ENCODE data around the gene LAPTM4A.
A peak's percentile ranks its signal among the peaks of the same experiment; 100 is the strongest.
"Not testable (repeated sequence)": the region's sequence is repeated elsewhere in the genome, so short reads cannot be mapped to it uniquely, and the experiment has no call there.

LAPTM4A gene

GRCh38 chr2:20052861-20053281, 1.4 kb upstream of the LAPTM4A start:
- ATAC-seq (replicated peaks) = no peak
- Mint-ChIP-seq H3K27me3 (peaks cover 28 to 36% of the 10 kb centered on the region in 2 donors), H3K4me3 (no peak overlapping the region), H3K27ac (no peak overlapping the region), H3K36me3 (ENCODE audit: insufficient read depth) (peaks cover 4% of the 10 kb centered on the region), H3K4me1 (ENCODE audit: low read depth in 2 of 2) (peaks cover 0 to 26% of the 10 kb centered on the region in 2 donors), H3K9me3 (no peaks in the 10 kb centered on the region)
- DNase-seq = no peak

DNA sequence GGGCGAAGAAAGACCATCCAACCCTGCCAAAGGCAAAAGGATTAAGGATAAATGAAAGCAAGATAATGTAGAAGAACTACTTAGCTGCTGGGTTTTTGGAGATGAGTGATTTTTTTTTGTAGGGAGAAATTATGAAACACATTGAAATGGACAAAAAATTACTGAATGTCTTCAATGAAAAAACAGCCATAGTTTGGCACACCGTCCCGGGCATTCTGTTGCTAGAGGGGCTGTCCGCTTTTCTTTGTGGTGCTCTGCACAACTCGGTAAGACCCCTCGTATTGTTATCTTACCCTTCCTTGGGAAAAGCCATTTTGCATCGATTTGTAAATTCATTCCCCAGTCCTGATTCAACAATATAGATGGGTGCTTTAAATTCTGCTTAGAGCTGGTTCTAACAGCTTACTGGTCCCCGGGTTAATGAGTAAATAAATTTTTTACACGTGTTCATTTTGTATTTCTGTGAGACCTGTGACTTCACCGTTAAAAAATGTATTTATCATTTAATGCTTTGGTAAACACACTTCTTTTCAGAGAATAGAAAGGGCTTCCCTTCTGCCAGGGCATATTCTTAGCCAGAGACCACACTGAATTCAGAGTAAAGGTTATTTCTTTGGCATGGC, 912 bp upstream of the LAPTM4A start:
- H3K27ac Mint-ChIP-seq = no peak overlapping the region
- no peaks in the 10 kb centered on the region for H3K9me3 Mint-ChIP-seq
- H3K4me3 Mint-ChIP-seq = no peak overlapping the region
- no peak for ATAC-seq (replicated peaks)
- peaks cover 0 to 29% of the 10 kb centered on the region in 2 donors for H3K4me1 Mint-ChIP-seq (ENCODE audit: low read depth in 2 of 2)
- H3K27me3 Mint-ChIP-seq = peaks cover 28 to 30% of the 10 kb centered on the region in 2 donors
- no peak for DNase-seq
- peaks cover 4% of the 10 kb centered on the region for H3K36me3 Mint-ChIP-seq (ENCODE audit: insufficient read depth)

- Mint-ChIP-seq H3K9me3 (no peaks in the 10 kb centered on the region), H3K27me3 (peaks cover 16 to 17% of the 10 kb centered on the region in 2 donors), H3K36me3 (ENCODE audit: insufficient read depth) (peaks cover 4% of the 10 kb centered on the region), H3K4me1 (ENCODE audit: low read depth in 2 of 2) (peaks cover 0 to 29% of the 10 kb centered on the region in 2 donors), H3K27ac (no peak overlapping the region), H3K4me3 (no peak overlapping the region)
- DNase-seq (peak in 2 of 3 experiments; percentile 20 to 23), ATAC-seq (replicated peaks) (no peak)
Measured at GRCh38 chr2:20050646-20051531, 539 bp downstream of the LAPTM4A start.

DNA sequence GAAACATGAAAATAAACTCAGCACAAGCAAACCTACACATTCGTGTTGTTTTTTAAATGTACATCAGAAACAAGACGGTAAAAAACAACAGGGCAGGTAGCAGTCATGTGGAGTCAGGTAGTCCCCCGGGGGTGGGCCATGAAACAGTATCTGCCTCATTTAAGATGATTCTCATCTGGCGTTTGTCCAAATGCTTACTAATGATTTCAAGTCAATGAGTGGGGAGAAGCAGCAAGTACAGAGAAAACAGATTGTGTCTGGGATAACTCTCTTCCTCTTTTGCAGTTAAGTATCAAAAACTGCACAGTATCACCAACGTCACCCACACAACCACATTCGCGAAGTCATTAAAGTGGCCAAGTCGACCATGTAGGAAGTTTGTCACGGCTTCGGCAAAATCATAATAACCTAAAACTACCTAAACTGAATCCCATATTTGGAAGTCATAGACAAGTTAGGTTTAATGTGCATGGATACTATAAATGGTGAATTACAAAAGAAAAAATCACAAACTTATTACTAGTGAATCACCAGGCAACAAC, 1.3 kb downstream of the LAPTM4A start:
- Mint-ChIP-seq H3K27ac (no peak overlapping the region), H3K36me3 (ENCODE audit: insufficient read depth) (peaks cover 4% of the 10 kb centered on the region), H3K4me1 (ENCODE audit: low read depth in 2 of 2) (peaks cover 0 to 29% of the 10 kb centered on the region in 2 donors), H3K4me3 (no peak overlapping the region), H3K9me3 (no peaks in the 10 kb centered on the region), H3K27me3 (peaks cover 9 to 10% of the 10 kb centered on the region in 2 donors)
- ATAC-seq (replicated peaks) = peak; percentile 23
- peak; percentile 27 to 38 (median 31) for DNase-seq

GRCh38 chr2:20049637-20050036, 1.8 kb downstream of the LAPTM4A start:
- ATAC-seq (replicated peaks) = no peak
- Mint-ChIP-seq H3K9me3 (no peaks in the 10 kb centered on the region), H3K27ac (no peak overlapping the region)

DNA sequence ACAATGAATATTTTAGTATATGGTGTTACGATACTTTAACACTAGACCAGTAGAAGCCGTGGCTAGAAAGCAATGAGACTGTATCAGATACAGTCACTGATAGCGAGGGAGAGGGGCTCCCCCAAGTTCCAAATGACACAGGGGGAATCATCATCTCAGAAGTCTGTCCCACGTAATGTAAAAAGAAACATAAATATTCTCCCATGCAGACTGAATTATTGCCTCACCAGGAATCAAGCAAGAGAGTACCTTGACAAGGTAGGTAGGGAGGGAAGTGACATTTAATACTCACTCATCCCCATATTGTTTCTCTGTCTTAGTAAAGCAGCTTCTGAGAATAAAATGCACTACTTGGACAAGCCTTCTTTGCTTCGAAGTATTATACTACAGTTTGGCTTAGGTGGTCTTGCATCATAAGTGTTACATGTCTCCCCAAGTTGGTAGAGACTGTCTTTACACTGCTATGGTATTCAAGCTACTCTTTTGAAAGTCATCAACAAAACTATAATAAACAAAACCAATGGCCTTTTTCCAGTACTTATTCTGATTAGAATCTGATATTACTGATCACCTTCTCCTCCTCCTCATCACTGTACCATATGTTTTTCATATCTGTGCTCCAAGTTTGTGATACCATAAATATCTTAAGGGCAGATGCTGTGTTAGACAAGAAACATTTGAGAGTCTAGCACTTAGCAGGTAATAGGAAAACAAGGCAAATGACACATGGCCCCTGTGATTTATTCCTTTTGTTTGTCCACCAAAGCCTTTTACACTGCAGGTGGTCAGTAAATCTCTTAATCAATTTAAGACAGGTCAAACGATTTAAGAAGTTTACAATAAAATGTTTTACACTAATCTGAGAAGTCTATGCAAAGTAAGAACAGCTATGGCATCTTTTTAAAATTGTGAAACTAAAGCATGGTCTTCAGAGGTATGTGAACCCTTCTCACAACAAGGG, 2.7 kb downstream of the LAPTM4A start:
- no peak overlapping the region for H3K4me3 Mint-ChIP-seq
- no peak for DNase-seq
- H3K27ac Mint-ChIP-seq = no peak overlapping the region
- no peaks in the 10 kb centered on the region for H3K9me3 Mint-ChIP-seq
- H3K36me3 Mint-ChIP-seq (ENCODE audit: insufficient read depth) = peaks cover 4% of the 10 kb centered on the region
- H3K27me3 Mint-ChIP-seq = no peaks in the 10 kb centered on the region
- no peak for ATAC-seq (replicated peaks)
- peaks cover 0 to 29% of the 10 kb centered on the region in 2 donors for H3K4me1 Mint-ChIP-seq (ENCODE audit: low read depth in 2 of 2)

More at GRCh38 chr2:20049637-20050036, 1.8 kb downstream of the LAPTM4A start:
- Mint-ChIP-seq H3K4me3 (no peak overlapping the region), H3K36me3 (ENCODE audit: insufficient read depth) (peaks cover 4% of the 10 kb centered on the region), H3K4me1 (ENCODE audit: low read depth in 2 of 2) (peaks cover 0 to 29% of the 10 kb centered on the region in 2 donors), H3K27me3 (peaks cover 4 to 6% of the 10 kb centered on the region in 2 donors)
- no peak for DNase-seq

- not testable (repeated sequence) for H3K27me3 Mint-ChIP-seq; H3K27ac Mint-ChIP-seq; DNase-seq; H3K36me3 Mint-ChIP-seq (ENCODE audit: insufficient read depth); H3K4me3 Mint-ChIP-seq; H3K9me3 Mint-ChIP-seq; ATAC-seq (replicated peaks)
- peaks cover 11 to 27% of the 10 kb centered on the region in 2 donors for H3K4me1 Mint-ChIP-seq (ENCODE audit: low read depth in 2 of 2)
Measured at GRCh38 chr2:20045712-20046292, 5.6 kb downstream of the LAPTM4A start.

DNA sequence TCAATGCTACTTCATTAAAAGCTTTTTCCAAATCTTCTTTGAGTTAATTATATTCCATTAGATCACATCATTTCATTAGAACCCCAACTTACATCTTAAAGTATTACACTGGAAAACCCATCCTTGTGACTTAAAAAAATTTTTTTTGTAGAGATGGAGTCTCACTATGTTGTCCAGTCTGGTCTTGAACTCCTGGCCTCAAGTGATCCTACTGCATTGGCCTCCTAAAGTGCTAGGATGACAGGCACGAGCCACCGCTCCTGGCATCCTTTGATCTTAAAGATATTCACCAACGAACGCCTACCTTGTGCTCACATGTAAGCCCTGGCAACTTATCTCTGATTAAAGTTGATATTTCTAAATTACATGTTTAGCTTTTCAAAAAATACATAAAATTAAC, 6.7 kb downstream of the LAPTM4A start:
- no peaks in the 10 kb centered on the region for H3K9me3 Mint-ChIP-seq
- H3K4me1 Mint-ChIP-seq (ENCODE audit: low read depth in 2 of 2) = peaks cover 18% of the 10 kb centered on the region in 2 donors
- DNase-seq (no peak), ATAC-seq (replicated peaks) (no peak)
- no peak overlapping the region for H3K4me3 Mint-ChIP-seq
- no peaks in the 10 kb centered on the region for H3K27me3 Mint-ChIP-seq
- H3K36me3 Mint-ChIP-seq (ENCODE audit: insufficient read depth) = peaks cover 16% of the 10 kb centered on the region
- H3K27ac Mint-ChIP-seq = no peak overlapping the region

GRCh38 chr2:20042531-20042930, 8.9 kb downstream of the LAPTM4A start:
- H3K27ac Mint-ChIP-seq = peak overlapping the region in 1 of 2 donors; percentile 20
- H3K4me3 Mint-ChIP-seq = no peak overlapping the region
- peaks cover 32% of the 10 kb centered on the region for H3K36me3 Mint-ChIP-seq (ENCODE audit: insufficient read depth)
- H3K27me3 Mint-ChIP-seq = no peaks in the 10 kb centered on the region
- ATAC-seq (replicated peaks) (no peak), DNase-seq (no peak)
- no peaks in the 10 kb centered on the region for H3K9me3 Mint-ChIP-seq
- H3K4me1 Mint-ChIP-seq (ENCODE audit: low read depth in 2 of 2) = peaks cover 0 to 18% of the 10 kb centered on the region in 2 donors

DNA sequence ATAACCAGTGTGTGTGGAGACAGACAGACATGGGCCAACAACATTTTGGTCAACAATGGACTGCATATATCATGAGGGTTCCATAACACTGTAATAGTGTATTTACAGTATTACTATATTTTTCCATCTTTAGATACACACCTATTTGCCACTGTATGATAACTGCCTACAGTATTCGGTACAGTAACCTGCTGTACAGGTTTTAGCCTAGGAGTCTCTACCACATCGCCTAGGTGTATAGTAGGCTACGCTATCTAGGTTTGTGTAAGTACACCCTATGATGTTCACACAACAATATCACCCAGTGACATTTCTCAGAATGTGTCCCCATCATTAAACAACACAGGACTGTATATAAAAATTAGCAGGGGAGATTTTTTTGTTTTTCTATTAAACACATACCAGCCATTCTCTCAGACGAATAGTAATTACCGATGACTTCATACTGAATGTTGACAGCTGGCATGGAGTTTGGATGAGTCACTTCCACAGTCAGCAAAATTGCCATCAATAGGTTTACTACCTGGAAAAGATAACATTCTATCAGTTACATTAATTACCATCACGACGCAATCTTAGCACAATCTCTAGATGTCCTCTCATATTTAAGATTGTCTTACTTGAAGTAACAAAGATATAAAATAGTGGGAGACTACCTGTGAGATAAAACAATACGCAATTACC, 10.8 kb downstream of the LAPTM4A start:
- H3K9me3 Mint-ChIP-seq = no peaks in the 10 kb centered on the region
- no peak overlapping the region for H3K27ac Mint-ChIP-seq
- no peak overlapping the region for H3K4me3 Mint-ChIP-seq
- peaks cover 50% of the 10 kb centered on the region for H3K36me3 Mint-ChIP-seq (ENCODE audit: insufficient read depth)
- no peak for DNase-seq
- H3K4me1 Mint-ChIP-seq (ENCODE audit: low read depth in 2 of 2) = peaks cover 0 to 21% of the 10 kb centered on the region in 2 donors
- no peak for ATAC-seq (replicated peaks)
- H3K27me3 Mint-ChIP-seq = no peaks in the 10 kb centered on the region

DNA sequence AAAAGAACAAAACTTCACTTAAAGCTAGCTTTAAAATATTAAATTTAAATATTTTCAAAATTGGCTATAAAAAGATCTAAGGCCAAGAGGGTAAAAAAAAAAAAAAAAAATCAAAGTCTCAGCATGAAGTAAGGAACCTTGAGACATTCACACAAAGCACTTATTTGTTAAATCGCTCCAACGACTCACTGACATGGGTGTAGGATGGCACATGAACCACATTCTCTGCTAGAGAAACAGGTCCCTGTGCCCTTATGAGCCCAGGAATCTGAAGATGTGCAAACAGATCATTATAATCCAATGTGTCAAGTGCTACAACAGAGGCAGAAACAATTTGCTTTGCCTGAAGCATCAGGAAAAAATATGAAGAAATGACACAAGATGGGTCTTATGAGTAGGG, 13.8 kb downstream of the LAPTM4A start:
- no peak for ATAC-seq (replicated peaks)
- H3K4me1 Mint-ChIP-seq (ENCODE audit: low read depth in 2 of 2) = peaks cover 0 to 21% of the 10 kb centered on the region in 2 donors
- no peak for DNase-seq
- H3K36me3 Mint-ChIP-seq (ENCODE audit: insufficient read depth) = peaks cover 69% of the 10 kb centered on the region
- no peaks in the 10 kb centered on the region for H3K9me3 Mint-ChIP-seq
- no peak overlapping the region for H3K27ac Mint-ChIP-seq
- no peak overlapping the region for H3K4me3 Mint-ChIP-seq
- H3K27me3 Mint-ChIP-seq = no peaks in the 10 kb centered on the region

- no peak overlapping the region for H3K4me3 Mint-ChIP-seq
- H3K27ac Mint-ChIP-seq = peak overlapping the region; percentile 9 to 85
- no peaks in the 10 kb centered on the region for H3K27me3 Mint-ChIP-seq
- DNase-seq (no peak), ATAC-seq (replicated peaks) (no peak)
- H3K9me3 Mint-ChIP-seq = no peaks in the 10 kb centered on the region
- H3K36me3 Mint-ChIP-seq (ENCODE audit: insufficient read depth) = peaks cover 79% of the 10 kb centered on the region
- peaks cover 0 to 11% of the 10 kb centered on the region in 2 donors for H3K4me1 Mint-ChIP-seq (ENCODE audit: low read depth in 2 of 2)
Measured at GRCh38 chr2:20035955-20036666, 15.3 kb downstream of the LAPTM4A start.
